ENCODE data around the gene EXOC2. TPM values are rescaled to one million over a fixed set of nuclear protein-coding genes. Genes with fewer than 3 reads are reported as not detected.
"Not testable (repeated sequence)": the region's sequence is repeated elsewhere in the genome, so short reads cannot be mapped to it uniquely, and the experiment has no call there.

EXOC2 gene
- total and polyA plus RNA-seq, 9 donors, result 19.5 to 25.1 (median 21.8) TPM

GRCh38 chr6:571892-572291 lies 121.0 kb downstream of the EXOC2 start:
- Histone ChIP-seq H3K9me3 (replicated peaks; ENCODE audit: control insufficient read depth, low read depth, low read length) (peaks cover 2% of the 10 kb centered on the region), H3K4me1 (ENCODE audit: control insufficient read depth, insufficient read depth, low read length) (no peaks in the 10 kb centered on the region), H3K4me3 (ENCODE audit: low read length) (no peak overlapping the region), H3K27ac (ENCODE audit: low read length) (no peak overlapping the region), H3K36me3 (ENCODE audit: control insufficient read depth, insufficient read depth, low read length) (peaks cover 17% of the 10 kb centered on the region), H3K27me3 (ENCODE audit: control insufficient read depth, insufficient read depth, low read length) (no peaks in the 10 kb centered on the region)
- DNase-seq, result no peak
- WGBS (ENCODE audit: insufficient coverage), result 90% methylated on average over 5 of the region's 6 CpGs

GRCh38 chr6:570825-571224 lies 122.1 kb downstream of the EXOC2 start:
- no peaks in the 10 kb centered on the region for H3K4me1 ChIP-seq (ENCODE audit: control insufficient read depth, insufficient read depth, low read length)
- no peaks in the 10 kb centered on the region for H3K27me3 ChIP-seq (ENCODE audit: control insufficient read depth, insufficient read depth, low read length)
- H3K27ac ChIP-seq (ENCODE audit: low read length), result no peak overlapping the region
- WGBS (ENCODE audit: insufficient coverage), result 100% methylated on average over 2 of the region's 5 CpGs
- H3K36me3 ChIP-seq (ENCODE audit: control insufficient read depth, insufficient read depth, low read length), result peaks cover 21% of the 10 kb centered on the region
- H3K9me3 ChIP-seq (replicated peaks; ENCODE audit: control insufficient read depth, low read depth, low read length), result peaks cover 2% of the 10 kb centered on the region
- no peak overlapping the region for H3K4me3 ChIP-seq (ENCODE audit: low read length)
- no peak for DNase-seq

- 86% methylated on average over 2 of the region's 6 CpGs for WGBS (ENCODE audit: insufficient coverage)
- no peak for DNase-seq
- H3K36me3 ChIP-seq (ENCODE audit: control insufficient read depth, insufficient read depth, low read length), result peaks cover 22% of the 10 kb centered on the region
- no peaks in the 10 kb centered on the region for H3K4me1 ChIP-seq (ENCODE audit: control insufficient read depth, insufficient read depth, low read length)
- H3K27ac ChIP-seq (ENCODE audit: low read length), result no peak overlapping the region
- no peaks in the 10 kb centered on the region for H3K9me3 ChIP-seq (replicated peaks; ENCODE audit: control insufficient read depth, low read depth, low read length)
- H3K27me3 ChIP-seq (ENCODE audit: control insufficient read depth, insufficient read depth, low read length), result no peaks in the 10 kb centered on the region
- H3K4me3 ChIP-seq (ENCODE audit: low read length), result no peak overlapping the region
Measured at GRCh38 chr6:568954-569523, 123.9 kb downstream of the EXOC2 start.

- no peaks in the 10 kb centered on the region for H3K9me3 ChIP-seq (replicated peaks; ENCODE audit: control insufficient read depth, low read depth, low read length)
- 100% methylated on average over 3 of the region's 9 CpGs for WGBS (ENCODE audit: insufficient coverage)
- DNase-seq, result no peak
- no peaks in the 10 kb centered on the region for H3K4me1 ChIP-seq (ENCODE audit: control insufficient read depth, insufficient read depth, low read length)
- no peaks in the 10 kb centered on the region for H3K27me3 ChIP-seq (ENCODE audit: control insufficient read depth, insufficient read depth, low read length)
- H3K36me3 ChIP-seq (ENCODE audit: control insufficient read depth, insufficient read depth, low read length), result peaks cover 27% of the 10 kb centered on the region
- H3K27ac ChIP-seq (ENCODE audit: low read length), result no peak overlapping the region
- H3K4me3 ChIP-seq (ENCODE audit: low read length), result no peak overlapping the region
Measured at GRCh38 chr6:568085-568484, 124.9 kb downstream of the EXOC2 start.

GRCh38 chr6:563863-564262 lies 129.1 kb downstream of the EXOC2 start:
- 93% methylated on average over 9 of the region's 13 CpGs for WGBS (ENCODE audit: insufficient coverage)
- H3K4me1 ChIP-seq (ENCODE audit: control insufficient read depth, insufficient read depth, low read length), result no peaks in the 10 kb centered on the region
- no peaks in the 10 kb centered on the region for H3K27me3 ChIP-seq (ENCODE audit: control insufficient read depth, insufficient read depth, low read length)
- DNase-seq, result no peak
- H3K36me3 ChIP-seq (ENCODE audit: control insufficient read depth, insufficient read depth, low read length), result peaks cover 40% of the 10 kb centered on the region
- no peak overlapping the region for H3K4me3 ChIP-seq (ENCODE audit: low read length)
- H3K27ac ChIP-seq (ENCODE audit: low read length), result no peak overlapping the region
- H3K9me3 ChIP-seq (replicated peaks; ENCODE audit: control insufficient read depth, low read depth, low read length), result no peaks in the 10 kb centered on the region

GRCh38 chr6:562052-562676 lies 130.8 kb downstream of the EXOC2 start:
- Histone ChIP-seq H3K27ac (ENCODE audit: low read length) (no peak overlapping the region), H3K36me3 (ENCODE audit: control insufficient read depth, insufficient read depth, low read length) (peaks cover 38% of the 10 kb centered on the region), H3K9me3 (replicated peaks; ENCODE audit: control insufficient read depth, low read depth, low read length) (no peaks in the 10 kb centered on the region), H3K4me1 (ENCODE audit: control insufficient read depth, insufficient read depth, low read length) (no peaks in the 10 kb centered on the region), H3K4me3 (ENCODE audit: low read length) (no peak overlapping the region), H3K27me3 (ENCODE audit: control insufficient read depth, insufficient read depth, low read length) (no peaks in the 10 kb centered on the region)
- DNase-seq, result no peak
- 83% methylated on average over 10 of the region's 15 CpGs for WGBS (ENCODE audit: insufficient coverage)

GRCh38 chr6:561335-561734 lies 131.6 kb downstream of the EXOC2 start:
- peaks cover 36% of the 10 kb centered on the region for H3K36me3 ChIP-seq (ENCODE audit: control insufficient read depth, insufficient read depth, low read length)
- H3K4me1 ChIP-seq (ENCODE audit: control insufficient read depth, insufficient read depth, low read length); DNase-seq; H3K27ac ChIP-seq (ENCODE audit: low read length); H3K4me3 ChIP-seq (ENCODE audit: low read length); H3K27me3 ChIP-seq (ENCODE audit: control insufficient read depth, insufficient read depth, low read length); H3K9me3 ChIP-seq (replicated peaks; ENCODE audit: control insufficient read depth, low read depth, low read length): not testable (repeated sequence)
- WGBS (ENCODE audit: insufficient coverage), result 100% methylated on average over 2 of the region's 7 CpGs

GRCh38 chr6:558959-559358 lies 134.0 kb downstream of the EXOC2 start:
- Histone ChIP-seq H3K4me1 (ENCODE audit: control insufficient read depth, insufficient read depth, low read length) (no peaks in the 10 kb centered on the region), H3K4me3 (ENCODE audit: low read length) (no peak overlapping the region), H3K36me3 (ENCODE audit: control insufficient read depth, insufficient read depth, low read length) (peaks cover 34% of the 10 kb centered on the region), H3K9me3 (replicated peaks; ENCODE audit: control insufficient read depth, low read depth, low read length) (no peaks in the 10 kb centered on the region), H3K27me3 (ENCODE audit: control insufficient read depth, insufficient read depth, low read length) (no peaks in the 10 kb centered on the region), H3K27ac (ENCODE audit: low read length) (no peak overlapping the region)
- no peak for DNase-seq
- WGBS (ENCODE audit: insufficient coverage), result 83% methylated on average over 1 of the region's 3 CpGs

GRCh38 chr6:558089-558488 lies 134.8 kb downstream of the EXOC2 start:
- H3K4me1 ChIP-seq (ENCODE audit: control insufficient read depth, insufficient read depth, low read length), result no peaks in the 10 kb centered on the region
- H3K27me3 ChIP-seq (ENCODE audit: control insufficient read depth, insufficient read depth, low read length), result no peaks in the 10 kb centered on the region
- DNase-seq, result no peak
- no peaks in the 10 kb centered on the region for H3K9me3 ChIP-seq (replicated peaks; ENCODE audit: control insufficient read depth, low read depth, low read length)
- peaks cover 34% of the 10 kb centered on the region for H3K36me3 ChIP-seq (ENCODE audit: control insufficient read depth, insufficient read depth, low read length)
- H3K27ac ChIP-seq (ENCODE audit: low read length), result no peak overlapping the region
- no peak overlapping the region for H3K4me3 ChIP-seq (ENCODE audit: low read length)

- 81% methylated on average over 12 of the region's 12 CpGs for WGBS (ENCODE audit: insufficient coverage)
- Histone ChIP-seq H3K36me3 (ENCODE audit: control insufficient read depth, insufficient read depth, low read length) (peaks cover 20% of the 10 kb centered on the region), H3K9me3 (replicated peaks; ENCODE audit: control insufficient read depth, low read depth, low read length) (no peaks in the 10 kb centered on the region), H3K27me3 (ENCODE audit: control insufficient read depth, insufficient read depth, low read length) (no peaks in the 10 kb centered on the region), H3K4me1 (ENCODE audit: control insufficient read depth, insufficient read depth, low read length) (no peaks in the 10 kb centered on the region), H3K4me3 (ENCODE audit: low read length) (no peak overlapping the region), H3K27ac (ENCODE audit: low read length) (no peak overlapping the region)
- no peak for DNase-seq
Measured at GRCh38 chr6:551829-552350, 141.0 kb downstream of the EXOC2 start.

Measured in muscle of leg (tissue), 11 donors.